CD4-positive, alpha-beta T cell treated with Interleukin-6 at 100 ng/mL for 8 hours (primary cell): ENCODE measurements around the gene RAB3A.

ENCODE experiments used
- DNase-seq: peaks from one replicate; pipeline ENCODE4 v3.0.0-alpha.2; 2020; ENCODE audit warnings: mixed read lengths, low spot score

Gene RAB3A

DNA sequence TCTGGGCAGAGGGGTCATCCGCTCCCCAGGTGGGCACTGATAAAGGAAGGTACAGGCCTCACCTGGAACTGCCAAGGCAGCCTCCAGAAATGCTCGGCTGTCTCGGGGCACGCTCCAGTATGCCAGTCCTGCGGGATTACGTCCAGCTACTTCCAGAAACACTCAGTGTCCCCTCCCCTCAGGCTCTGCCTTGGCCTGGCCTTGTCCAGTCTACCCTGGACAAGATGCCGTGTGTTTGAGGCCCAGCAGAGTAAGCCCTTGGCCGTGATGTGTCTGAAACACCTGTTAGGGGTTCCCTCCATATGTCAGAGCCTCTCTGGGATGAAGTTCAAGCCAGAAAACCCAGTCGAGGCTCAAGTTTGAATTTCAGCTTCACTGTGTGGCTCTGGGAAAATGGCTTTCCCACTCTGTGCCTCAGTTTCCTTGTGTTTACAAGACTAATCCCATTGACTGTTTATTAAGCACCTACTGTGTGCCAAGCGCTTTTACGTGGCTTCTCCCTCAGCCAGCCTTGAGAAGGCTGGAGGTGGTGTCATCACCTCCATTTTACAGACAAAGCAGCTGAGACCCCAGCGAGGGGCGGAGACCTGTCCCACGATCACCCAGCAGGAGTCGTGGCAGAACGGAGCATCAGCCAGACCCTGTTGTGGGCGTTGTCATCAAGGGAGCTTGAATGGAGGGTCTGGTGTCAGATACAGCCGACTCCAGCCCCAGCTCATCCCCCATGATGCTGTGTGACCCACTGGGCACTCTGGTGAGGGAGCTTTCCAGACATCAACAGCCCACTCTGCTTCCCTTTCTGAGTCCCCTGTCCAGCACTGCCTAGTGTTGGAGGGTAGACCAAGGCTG, 52.8 kb downstream of the RAB3A start:
- DNase-seq, result no peak

DNA sequence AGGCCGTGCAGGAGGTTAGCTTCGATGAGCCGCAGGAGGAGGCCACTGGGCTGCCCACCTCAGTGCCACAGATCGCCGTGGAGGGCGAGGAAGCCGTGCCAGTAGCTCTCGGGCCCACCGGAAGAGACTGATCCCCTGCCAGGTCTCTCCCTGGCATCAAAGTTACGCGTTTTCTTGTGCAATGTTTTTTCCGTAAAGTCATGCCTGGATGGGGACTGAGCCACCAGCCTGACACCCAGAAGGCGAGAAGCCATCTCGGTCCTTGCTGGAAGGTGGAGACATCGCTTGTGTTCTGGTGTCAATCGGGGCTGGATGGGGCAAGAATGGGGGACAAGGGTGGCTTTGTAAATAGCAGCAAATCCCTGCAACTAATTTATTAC, 54.3 kb downstream of the RAB3A start:
- no peak for DNase-seq

DNA sequence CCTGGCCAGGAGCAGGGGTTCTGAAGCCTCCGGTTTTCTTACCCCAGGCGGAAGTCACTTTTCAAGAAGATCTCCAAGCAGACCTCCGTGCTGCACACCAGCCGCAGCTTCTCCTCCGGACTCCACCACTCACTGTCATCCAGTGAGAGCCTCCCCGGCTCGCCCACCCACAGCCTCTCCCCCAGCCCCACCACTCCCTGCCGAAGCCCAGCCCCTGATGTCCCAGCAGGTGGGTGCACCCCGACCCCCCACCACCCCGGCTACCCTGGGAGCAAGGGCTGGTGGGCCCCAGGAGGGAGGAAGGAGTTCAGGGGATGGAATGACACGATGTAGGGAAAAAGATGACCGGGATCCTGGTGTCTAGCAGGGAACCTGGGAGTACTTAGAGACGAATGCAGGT, 56.4 kb downstream of the RAB3A start:
- no peak for DNase-seq
